Activated T-cell treated with anti-CD3 and anti-CD28 coated beads, Interleukin-2, amount 50 U/mL, for 48 hours (primary cell): Measurements from ENCODE around the gene GAP43.
"Not testable (repeated sequence)": the region's sequence is repeated elsewhere in the genome, so short reads cannot be mapped to it uniquely, and the experiment has no call there.

Experiments
- DNase-seq, 2 experiments: peaks; one replicate each; pipeline ENCODE4 v3.0.0-alpha.2; 2020

GAP43 gene

DNA sequence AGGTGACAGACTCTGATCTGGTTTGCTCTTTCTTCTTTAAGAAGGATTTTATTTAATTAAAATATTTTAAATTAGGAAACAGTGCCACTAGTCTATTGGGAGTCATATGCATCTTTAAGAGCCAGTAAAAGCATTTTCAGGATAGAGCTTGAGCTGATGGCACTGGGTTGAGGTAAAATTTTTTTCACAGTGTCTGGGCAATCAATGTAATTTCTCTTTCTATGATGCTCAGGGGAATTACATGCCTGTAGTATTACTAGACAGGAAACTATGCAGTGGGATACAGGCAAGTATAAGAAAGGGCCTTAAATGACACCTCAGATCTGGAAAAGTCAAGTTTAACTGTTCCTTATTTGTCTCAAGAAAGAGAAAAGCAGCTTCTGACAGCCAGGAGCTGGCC, 76.4 kb downstream of the GAP43 start:
- DNase-seq, result no peak

DNA sequence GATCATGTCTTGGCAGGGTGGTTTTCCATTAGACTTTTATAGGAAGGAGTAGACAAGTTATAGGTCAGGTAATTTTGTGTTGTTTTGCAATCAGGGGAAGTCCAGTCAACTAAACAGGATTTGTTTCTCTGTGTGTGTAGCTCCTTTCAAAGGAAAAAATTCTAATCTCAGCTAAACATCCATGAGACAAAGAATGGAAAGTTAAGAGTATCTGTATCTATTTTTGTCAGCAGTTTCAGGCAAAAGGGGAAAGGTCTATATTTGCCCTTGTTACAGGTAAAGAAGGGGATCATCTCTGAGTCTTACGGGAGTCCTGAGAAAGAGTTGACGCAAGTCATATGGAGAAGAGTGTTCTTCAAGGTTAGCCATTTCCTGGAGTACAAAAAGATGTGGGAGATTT, 79.3 kb downstream of the GAP43 start:
- DNase-seq, result no peak

GRCh38 chr3:115704661-115705338, 81.5 kb downstream of the GAP43 start:
- no peak for DNase-seq

DNA sequence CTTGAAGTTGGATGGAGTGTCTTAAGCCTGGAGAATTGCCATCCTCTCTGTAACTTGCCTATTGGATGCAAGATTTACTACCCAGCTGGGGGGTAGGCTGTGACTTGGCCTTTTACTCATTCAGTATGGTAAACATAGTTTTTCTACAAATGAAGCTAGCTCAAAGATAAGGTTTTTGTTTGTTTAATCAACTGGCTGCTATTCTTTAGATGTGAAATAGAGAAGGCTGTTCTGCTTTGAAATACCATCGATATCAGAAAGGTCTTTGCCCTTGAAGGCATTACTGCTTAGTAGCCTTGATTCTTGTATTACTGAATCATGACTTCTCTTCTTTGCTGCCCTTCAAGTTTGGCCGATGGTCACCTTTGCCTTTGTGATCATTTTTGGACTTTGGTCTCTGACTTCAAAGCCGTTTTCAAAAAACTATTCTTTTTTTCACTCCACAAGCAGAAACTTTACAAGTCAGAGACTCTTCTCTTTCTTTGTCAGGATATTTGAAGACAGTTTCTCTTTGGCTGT, 83.1 kb downstream of the GAP43 start:
- no peak for DNase-seq

DNA sequence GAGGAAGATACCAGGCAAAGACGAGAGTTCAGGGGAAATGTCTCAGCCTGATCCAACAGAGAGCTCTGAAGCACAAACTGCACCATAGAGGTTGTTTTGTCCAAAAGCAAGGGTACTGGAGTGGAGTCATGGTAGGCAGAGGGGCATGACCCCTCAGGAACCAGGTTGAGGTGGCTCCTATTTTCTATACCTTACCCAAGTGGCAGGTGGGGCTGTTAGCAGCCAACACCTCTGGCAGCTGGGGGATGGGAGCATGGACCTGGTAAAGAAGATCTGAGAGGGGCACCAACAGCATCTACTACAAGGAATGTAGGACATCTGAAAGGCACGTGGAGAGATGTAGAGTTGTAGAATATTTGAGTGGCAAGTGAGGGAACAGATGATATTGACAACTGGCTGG, 85.2 kb downstream of the GAP43 start:
- no peak for DNase-seq

GRCh38 chr3:115709093-115709492, 85.8 kb downstream of the GAP43 start:
- no peak for DNase-seq

- DNase-seq, result no peak
These were observed 86.6 kb downstream of the GAP43 start for GRCh38 chr3:115709931-115710330.

- DNase-seq, result no peak
These were observed 87.5 kb downstream of the GAP43 start for GRCh38 chr3:115710799-115711198.

GRCh38 chr3:115712871-115713270, 89.6 kb downstream of the GAP43 start:
- no peak for DNase-seq

- DNase-seq, result no peak
These were observed 90.0 kb downstream of the GAP43 start for GRCh38 chr3:115713284-115713683.

DNA sequence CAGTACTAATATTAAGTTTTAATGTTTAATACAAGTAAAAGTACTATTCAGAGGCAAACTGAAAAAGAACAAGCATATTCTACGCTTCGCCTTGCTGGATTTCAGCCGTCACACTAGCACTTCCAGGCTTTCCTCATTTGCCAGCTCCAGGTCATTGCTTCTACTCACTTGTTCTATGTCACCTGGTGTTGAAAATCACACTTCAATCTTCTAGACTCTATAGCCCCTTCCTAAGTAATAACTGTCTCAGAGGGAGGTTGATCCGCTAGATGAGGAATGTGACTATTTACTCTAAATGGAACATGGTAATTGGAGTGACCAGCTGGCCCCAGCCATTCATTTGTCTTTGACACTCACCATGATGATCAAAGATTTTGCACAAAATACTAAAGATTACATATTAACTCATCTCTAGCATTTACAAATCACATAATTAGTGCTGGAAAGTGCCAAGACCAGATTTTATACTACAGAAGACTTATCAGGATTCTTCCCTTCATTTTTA, 92.0 kb downstream of the GAP43 start:
- DNase-seq, result no peak

- DNase-seq, result no peak
These were observed 97.7 kb downstream of the GAP43 start for GRCh38 chr3:115720983-115721382.

GRCh38 chr3:115725800-115726199, 102.5 kb downstream of the GAP43 start:
- no peak for DNase-seq

DNA sequence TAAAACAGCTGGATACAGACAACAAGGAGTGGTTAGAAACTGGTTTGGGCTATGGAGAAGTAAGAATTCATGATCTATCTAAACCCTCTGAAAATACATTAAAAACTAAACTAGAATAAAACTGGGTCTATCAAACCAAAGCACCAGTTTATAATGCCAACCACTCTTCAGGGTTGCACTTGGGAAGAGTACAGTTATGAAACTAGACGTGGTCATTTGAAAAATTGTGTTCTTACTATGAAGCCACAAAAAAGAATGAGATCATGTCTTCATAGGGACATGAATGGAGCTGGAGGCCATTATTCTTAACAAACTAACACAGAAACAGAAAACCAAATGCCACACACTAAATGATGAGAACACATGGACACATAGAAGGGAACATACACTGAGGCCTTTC, 103.8 kb downstream of the GAP43 start:
- no peak for DNase-seq

GRCh38 chr3:115728013-115728412, 104.7 kb downstream of the GAP43 start:
- DNase-seq, result no peak

GRCh38 chr3:115736341-115736740, 113.0 kb downstream of the GAP43 start:
- DNase-seq, result not testable (repeated sequence)

- no peak for DNase-seq
These were observed 118.3 kb downstream of the GAP43 start for GRCh38 chr3:115741650-115742049.

DNA sequence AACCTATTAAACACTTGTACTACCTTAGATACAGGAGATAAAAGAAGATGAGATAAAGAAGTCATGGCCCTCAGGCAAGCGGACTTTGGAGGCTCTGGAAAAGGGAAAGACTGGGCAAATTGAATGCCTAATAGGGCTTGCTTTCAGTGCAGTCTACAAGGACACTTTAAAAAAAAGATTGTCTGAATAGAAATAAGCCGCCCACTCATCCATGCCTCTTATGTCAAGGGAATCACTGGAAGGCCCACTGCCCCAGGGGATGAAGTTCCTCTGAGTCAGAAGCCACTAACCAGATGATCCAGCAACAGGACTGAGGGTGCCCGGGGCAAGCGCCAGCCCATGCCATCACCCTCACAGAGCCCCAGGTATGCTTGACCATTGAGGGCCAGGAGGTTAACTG, 121.2 kb downstream of the GAP43 start:
- DNase-seq, result not testable (repeated sequence)

DNA sequence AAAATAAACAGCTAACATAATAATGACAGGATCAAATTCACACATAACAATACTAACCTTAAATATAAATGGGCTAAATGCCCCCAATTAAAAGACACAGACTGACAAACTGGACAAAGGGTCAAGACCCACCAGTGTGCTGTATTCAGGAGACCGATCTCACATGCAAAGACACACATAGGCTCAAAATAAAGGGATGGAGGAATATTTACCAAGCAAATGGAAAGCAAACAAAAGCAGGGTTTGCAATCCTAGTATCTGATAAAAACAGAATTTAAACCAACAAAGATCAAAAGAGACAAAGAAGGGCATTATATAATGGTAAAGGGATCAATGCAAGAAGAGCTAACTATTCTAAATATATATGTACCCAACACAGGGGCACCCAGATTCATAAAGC, 129.7 kb downstream of the GAP43 start:
- not testable (repeated sequence) for DNase-seq

DNA sequence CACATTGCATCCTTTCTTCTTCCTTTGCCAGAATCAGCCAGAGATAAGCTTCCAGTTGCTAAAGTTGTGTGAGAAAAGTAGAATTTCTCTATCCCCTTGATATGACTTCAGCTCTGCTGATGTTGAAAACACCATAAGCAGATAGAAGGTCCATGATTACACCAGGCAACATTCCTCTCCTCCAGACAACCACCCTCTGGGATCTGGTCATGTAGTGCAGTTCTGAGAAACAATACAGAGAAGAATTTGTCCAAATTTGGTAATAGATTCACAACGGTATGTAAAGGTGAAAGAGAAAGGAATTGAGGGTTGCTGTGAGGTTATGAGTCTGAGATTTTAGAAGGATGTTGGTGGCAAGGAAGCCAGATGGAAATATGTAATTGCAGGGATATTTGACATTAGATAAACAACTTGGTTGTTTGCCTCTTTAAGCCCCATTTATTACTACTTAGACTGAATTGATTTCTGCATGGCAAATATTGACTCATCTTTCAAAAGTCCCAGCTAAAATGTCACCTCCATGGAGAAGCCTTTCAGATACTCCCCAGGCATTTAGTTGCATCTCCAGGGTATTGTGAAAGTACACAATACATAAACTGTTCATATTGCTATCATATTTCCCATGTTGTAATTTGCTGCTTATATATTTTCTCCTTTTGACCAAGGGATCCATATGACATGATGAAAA, 134.9 kb downstream of the GAP43 start:
- no peak for DNase-seq

- DNase-seq, result no peak
These were observed 137.4 kb downstream of the GAP43 start for GRCh38 chr3:115760716-115761115.

DNA sequence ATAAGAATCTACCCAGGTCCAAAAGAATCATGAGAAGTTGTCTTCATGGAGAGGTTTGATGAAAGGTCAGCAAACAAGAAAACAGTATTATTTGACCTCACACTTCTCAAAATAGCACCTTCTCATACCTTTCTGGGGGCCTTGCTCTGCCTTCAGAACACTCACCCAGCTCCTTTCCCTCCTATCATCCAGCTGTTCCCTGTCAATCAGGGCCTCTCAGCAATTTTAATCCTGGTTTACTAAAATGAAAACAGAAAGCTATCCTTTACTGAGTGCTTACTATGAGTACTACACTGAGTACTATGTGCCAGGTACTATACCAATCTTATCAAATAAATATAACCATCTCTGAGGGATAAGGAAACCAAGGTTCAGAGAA, 138.6 kb downstream of the GAP43 start:
- no peak for DNase-seq

- DNase-seq, result no peak
These were observed 143.5 kb downstream of the GAP43 start for GRCh38 chr3:115766587-115767482.
